ENCODE results near the gene PLPPR1.

DNA sequence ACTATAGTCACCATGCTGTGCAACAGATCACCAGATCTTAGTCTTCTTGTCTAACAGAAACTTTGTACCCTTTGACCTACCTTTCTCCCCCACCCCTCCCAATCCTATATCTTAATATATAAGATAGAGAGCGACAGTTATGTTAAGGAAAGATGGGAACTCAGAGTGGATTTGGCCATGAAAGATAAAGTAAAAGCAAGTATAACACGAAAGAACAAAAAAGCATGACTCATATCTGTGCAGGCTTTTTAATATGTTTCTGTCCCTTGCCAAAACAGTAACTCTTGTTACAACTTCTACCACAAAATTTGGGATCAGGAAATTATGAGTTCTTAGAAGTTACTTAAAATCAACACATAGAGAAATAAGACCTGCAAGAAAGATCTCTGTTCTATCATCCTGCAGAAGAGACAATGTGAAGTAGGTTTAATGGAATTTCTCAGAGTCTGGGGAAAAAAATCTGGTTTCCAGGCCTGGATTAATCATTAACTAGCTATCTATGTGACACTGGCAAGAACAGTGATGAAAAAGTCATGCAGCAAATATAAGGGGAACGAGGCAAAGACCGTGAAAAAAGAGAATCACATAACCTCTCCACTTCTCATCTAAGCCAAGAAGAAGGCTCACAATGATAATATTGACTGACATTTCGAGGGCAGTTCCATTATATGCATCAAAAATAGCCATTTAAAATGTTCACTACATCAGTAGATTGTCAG, 337.7 kb downstream of the PLPPR1 start:
- no peak for TF ChIP-seq POLR2AphosphoS5 (IDR thresholded peaks at IDR 0.05; ENCODE audit: low read depth, low read length)
- TF ChIP-seq POLR2A (IDR thresholded peaks at IDR 0.05; ENCODE audit: low read depth, low read length) = no peak
